ENCODE data around the gene CDC27.

The CDC27 gene

DNA sequence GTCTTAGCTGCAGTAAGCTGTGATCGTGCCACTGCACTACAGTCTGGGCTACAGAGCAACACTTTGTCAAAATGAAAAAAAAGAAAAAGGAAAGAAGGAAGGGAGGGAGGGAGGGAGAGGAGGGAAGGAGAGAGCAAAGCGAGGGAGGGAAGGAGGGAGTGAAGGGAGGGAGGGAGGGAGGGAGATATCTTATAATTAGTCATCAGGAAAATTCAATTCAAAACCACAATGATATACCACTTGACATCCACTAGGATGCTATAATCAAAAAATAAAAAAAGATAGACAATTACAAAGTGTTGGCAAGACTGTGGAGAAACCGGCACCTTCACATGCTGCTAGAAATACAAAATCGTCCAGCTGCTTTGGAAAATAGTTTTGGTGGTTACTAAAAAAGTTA lies 93.8 kb downstream of the CDC27 start:
- TF ChIP-seq TAF1 (IDR thresholded peaks at IDR 0.05; ENCODE audit: borderline replicate concordance, insufficient read depth, low read length), result no peak
- no peak for TF ChIP-seq FOXP2 (optimal IDR thresholded peaks at IDR 0.05; ENCODE audit: borderline replicate concordance, extremely low read depth, extremely low read length, insufficient read depth)
- TF ChIP-seq, protein P1, sequence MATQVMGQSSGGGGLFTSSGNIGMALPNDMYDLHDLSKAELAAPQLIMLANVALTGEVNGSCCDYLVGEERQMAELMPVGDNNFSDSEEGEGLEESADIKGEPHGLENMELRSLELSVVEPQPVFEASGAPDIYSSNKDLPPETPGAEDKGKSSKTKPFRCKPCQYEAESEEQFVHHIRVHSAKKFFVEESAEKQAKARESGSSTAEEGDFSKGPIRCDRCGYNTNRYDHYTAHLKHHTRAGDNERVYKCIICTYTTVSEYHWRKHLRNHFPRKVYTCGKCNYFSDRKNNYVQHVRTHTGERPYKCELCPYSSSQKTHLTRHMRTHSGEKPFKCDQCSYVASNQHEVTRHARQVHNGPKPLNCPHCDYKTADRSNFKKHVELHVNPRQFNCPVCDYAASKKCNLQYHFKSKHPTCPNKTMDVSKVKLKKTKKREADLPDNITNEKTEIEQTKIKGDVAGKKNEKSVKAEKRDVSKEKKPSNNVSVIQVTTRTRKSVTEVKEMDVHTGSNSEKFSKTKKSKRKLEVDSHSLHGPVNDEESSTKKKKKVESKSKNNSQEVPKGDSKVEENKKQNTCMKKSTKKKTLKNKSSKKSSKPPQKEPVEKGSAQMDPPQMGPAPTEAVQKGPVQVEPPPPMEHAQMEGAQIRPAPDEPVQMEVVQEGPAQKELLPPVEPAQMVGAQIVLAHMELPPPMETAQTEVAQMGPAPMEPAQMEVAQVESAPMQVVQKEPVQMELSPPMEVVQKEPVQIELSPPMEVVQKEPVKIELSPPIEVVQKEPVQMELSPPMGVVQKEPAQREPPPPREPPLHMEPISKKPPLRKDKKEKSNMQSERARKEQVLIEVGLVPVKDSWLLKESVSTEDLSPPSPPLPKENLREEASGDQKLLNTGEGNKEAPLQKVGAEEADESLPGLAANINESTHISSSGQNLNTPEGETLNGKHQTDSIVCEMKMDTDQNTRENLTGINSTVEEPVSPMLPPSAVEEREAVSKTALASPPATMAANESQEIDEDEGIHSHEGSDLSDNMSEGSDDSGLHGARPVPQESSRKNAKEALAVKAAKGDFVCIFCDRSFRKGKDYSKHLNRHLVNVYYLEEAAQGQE (IDR thresholded peaks at IDR 0.05; ENCODE audit: insufficient read depth in 1 of 2, low read depth in 2 of 2, low read length in 2 of 2), result no peak
- no peak for TF ChIP-seq SIN3A (IDR thresholded peaks at IDR 0.05; ENCODE audit: borderline replicate concordance, insufficient read depth, low read length)
- no peak for TF ChIP-seq POLR2AphosphoS5 (IDR thresholded peaks at IDR 0.05; ENCODE audit: low read depth, low read length)

DNA sequence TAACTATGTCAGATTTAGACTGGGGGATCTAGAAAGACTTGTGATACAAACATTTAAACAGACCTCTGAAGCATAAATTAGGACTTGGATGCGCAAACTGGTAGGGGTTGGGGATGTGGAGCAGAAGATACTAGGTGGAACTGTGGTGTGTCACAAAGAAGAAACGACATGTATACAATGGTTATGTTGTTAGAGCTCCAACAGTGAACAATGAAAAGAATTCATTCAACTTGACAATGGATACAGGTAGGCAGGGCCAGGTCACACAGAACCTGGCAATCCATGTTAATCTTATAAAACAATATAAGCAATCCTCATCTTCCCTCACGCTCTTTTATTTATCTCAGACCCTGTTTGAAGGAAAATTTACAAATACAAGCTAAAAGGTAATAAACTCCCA lies 102.0 kb downstream of the CDC27 start:
- no peak for TF ChIP-seq TAF1 (IDR thresholded peaks at IDR 0.05; ENCODE audit: borderline replicate concordance, insufficient read depth, low read length)
- TF ChIP-seq, protein P1 (IDR thresholded peaks at IDR 0.05; ENCODE audit: insufficient read depth in 1 of 2, low read depth in 2 of 2, low read length in 2 of 2), result no peak
- TF ChIP-seq FOXP2 (optimal IDR thresholded peaks at IDR 0.05; ENCODE audit: borderline replicate concordance, extremely low read depth, extremely low read length, insufficient read depth), result no peak
- no peak for TF ChIP-seq SIN3A (IDR thresholded peaks at IDR 0.05; ENCODE audit: borderline replicate concordance, insufficient read depth, low read length)
- TF ChIP-seq POLR2AphosphoS5 (IDR thresholded peaks at IDR 0.05; ENCODE audit: low read depth, low read length), result no peak

DNA sequence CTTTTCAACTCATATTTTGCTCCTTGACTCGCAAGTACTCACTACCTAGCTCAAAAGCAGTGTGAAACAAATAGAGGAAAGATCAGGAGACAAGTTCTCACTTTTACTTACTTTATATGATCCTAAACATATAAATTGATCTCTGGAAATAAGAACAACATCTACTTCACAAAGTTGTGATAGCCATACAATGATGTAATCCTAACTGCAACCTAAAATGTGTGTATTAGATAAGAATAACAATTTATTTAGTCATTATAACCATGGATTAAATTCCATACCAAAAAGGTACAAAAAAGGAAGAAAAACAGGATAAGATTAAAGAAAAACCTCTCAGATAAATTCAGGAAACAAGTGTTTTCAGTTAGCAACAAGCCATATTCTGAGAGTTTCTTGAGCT lies 103.4 kb downstream of the CDC27 start:
- no peak for TF ChIP-seq FOXP2 (optimal IDR thresholded peaks at IDR 0.05; ENCODE audit: borderline replicate concordance, extremely low read depth, extremely low read length, insufficient read depth)
- TF ChIP-seq TAF1 (IDR thresholded peaks at IDR 0.05; ENCODE audit: borderline replicate concordance, insufficient read depth, low read length), result no peak
- no peak for TF ChIP-seq SIN3A (IDR thresholded peaks at IDR 0.05; ENCODE audit: borderline replicate concordance, insufficient read depth, low read length)
- no peak for TF ChIP-seq POLR2AphosphoS5 (IDR thresholded peaks at IDR 0.05; ENCODE audit: low read depth, low read length)

DNA sequence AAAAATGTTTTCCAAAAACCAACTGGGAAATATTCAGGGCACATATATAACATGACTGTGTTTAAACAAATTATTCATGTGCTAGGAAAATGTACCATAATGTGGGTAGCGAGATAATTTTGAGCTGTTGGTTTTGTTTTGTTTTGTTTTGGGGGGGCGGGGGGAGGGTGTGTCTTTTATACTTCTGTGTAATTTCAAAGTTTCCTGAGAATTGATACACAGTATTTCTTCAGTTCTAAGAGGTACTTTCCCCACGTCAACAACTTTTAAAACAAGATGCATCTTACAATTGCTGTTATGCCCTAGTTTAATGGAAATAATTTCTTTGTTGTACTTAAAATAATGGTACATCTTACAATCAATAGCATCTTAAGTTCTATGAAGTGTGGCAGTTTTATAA lies 110.3 kb downstream of the CDC27 start:
- TF ChIP-seq FOXP2 (optimal IDR thresholded peaks at IDR 0.05; ENCODE audit: borderline replicate concordance, extremely low read depth, extremely low read length, insufficient read depth), result no peak
- no peak for TF ChIP-seq TAF1 (IDR thresholded peaks at IDR 0.05; ENCODE audit: borderline replicate concordance, insufficient read depth, low read length)
- TF ChIP-seq SIN3A (IDR thresholded peaks at IDR 0.05; ENCODE audit: borderline replicate concordance, insufficient read depth, low read length), result no peak
- TF ChIP-seq POLR2AphosphoS5 (IDR thresholded peaks at IDR 0.05; ENCODE audit: low read depth, low read length), result no peak
- TF ChIP-seq, protein P1 (IDR thresholded peaks at IDR 0.05; ENCODE audit: insufficient read depth in 1 of 2, low read depth in 2 of 2, low read length in 2 of 2), result no peak

DNA sequence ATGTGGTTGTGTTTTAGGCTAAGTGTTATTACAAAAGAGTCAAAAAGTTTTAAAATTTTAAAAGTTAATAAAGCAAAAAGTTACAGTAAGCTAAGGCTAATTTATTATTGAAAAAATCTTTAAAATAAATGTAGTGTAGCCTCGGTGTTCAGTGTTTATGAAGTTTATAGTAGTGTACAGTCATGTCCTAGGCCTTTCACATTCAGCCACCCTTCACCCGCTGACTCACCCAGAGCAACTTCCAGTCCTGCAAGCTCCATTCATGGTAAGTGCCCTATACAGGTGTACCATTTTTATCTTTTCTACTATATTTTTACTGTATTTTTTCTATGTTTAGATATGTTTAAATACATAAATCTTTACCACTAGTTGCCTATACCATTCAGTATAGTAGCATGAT lies 111.5 kb downstream of the CDC27 start:
- TF ChIP-seq, protein P1 (IDR thresholded peaks at IDR 0.05; ENCODE audit: insufficient read depth in 1 of 2, low read depth in 2 of 2, low read length in 2 of 2), result no peak
- TF ChIP-seq FOXP2 (optimal IDR thresholded peaks at IDR 0.05; ENCODE audit: borderline replicate concordance, extremely low read depth, extremely low read length, insufficient read depth), result no peak
- TF ChIP-seq SIN3A (IDR thresholded peaks at IDR 0.05; ENCODE audit: borderline replicate concordance, insufficient read depth, low read length), result no peak
- TF ChIP-seq TAF1 (IDR thresholded peaks at IDR 0.05; ENCODE audit: borderline replicate concordance, insufficient read depth, low read length), result no peak
- TF ChIP-seq POLR2AphosphoS5 (IDR thresholded peaks at IDR 0.05; ENCODE audit: low read depth, low read length), result no peak
